HEK293 (cell line): ENCODE measurements around the gene SCAF1.

ENCODE experiments used
- CTCF ChIA-PET: fragments of 350-600 bp; formaldehyde crosslinking; extraction: SDS; loops from one replicate; lab custom pipeline; 2021; ENCODE audit warnings: antibody characterized with exemption; lab: Yijun Ruan, JAX
- POLR2A ChIA-PET: fragments of 300-600 bp; formaldehyde crosslinking; extraction: SDS; loops from one replicate; lab custom pipeline; 2020; ENCODE audit warnings: antibody characterized with exemption, inconsistent platforms; lab: Yijun Ruan, JAX
- H3K27ac ChIP-seq: fragments of 200-500 bp; sonication (Bioruptor generic); 2 replicates; pipeline ENCODE4 v1.5.1; 2014; ENCODE audit warnings: low read depth, low read length, control low read depth, inconsistent platforms; ENCODE audit errors: extremely low read depth
- H3K36me3 ChIP-seq, 2 experiments: fragments of 200-500 bp in 1 of 2; sonication (Bioruptor generic) in 1 of 2; 1 replicate in 1 of 2; 2 replicates in 1 of 2; pipeline ENCODE4 v1.5.1; 2014 to 2017; ENCODE audit warnings: inconsistent platforms in 2 of 2, low read length in 2 of 2; ENCODE audit not compliant: control insufficient read depth in 2 of 2, insufficient read depth in 1 of 2
- H3K4me1 ChIP-seq: fragments of 200-500 bp; sonication (Bioruptor generic); 2 replicates; pipeline ENCODE4 v1.5.1; 2014; ENCODE audit warnings: mild to moderate bottlenecking, low read length, inconsistent platforms; ENCODE audit not compliant: control insufficient read depth, insufficient read depth
- H3K4me3 ChIP-seq: 2 replicates; pipeline ENCODE4 v1.5.1; 2011; ENCODE audit warnings: low read depth, mild to moderate bottlenecking, control low read depth, low read length, moderate library complexity
- H3K9me3 ChIP-seq: fragments of 200-500 bp; sonication (Bioruptor generic); 2 replicates; pipeline ENCODE4 v1.5.1; 2014; ENCODE audit warnings: low read depth, low read length, inconsistent platforms; ENCODE audit not compliant: control insufficient read depth, insufficient read depth
- GLIS1 ChIP-seq: fragments of 450-650 bp; formaldehyde crosslinking; IDR thresholded peaks from 2 replicates; pipeline ENCODE4 v1.5.1; 2016; ENCODE audit warnings: missing biosample characterization, missing genetic modification characterization
- GLIS2 ChIP-seq: fragments of 450-650 bp; formaldehyde crosslinking; IDR thresholded peaks from 2 replicates; pipeline ENCODE4 v1.5.1; 2016; ENCODE audit warnings: missing biosample characterization, missing genetic modification characterization
- HOXC10 ChIP-seq: sonication (generic); formaldehyde crosslinking; IDR thresholded peaks from 2 replicates; pipeline ENCODE4 v1.8.1; 2023; ENCODE audit warnings: mild to moderate bottlenecking, missing genetic modification reagents
- KLF1 ChIP-seq: fragments of 450-650 bp; formaldehyde crosslinking; IDR thresholded peaks from 2 replicates; pipeline ENCODE4 v1.5.1; 2016; ENCODE audit warnings: missing biosample characterization, missing genetic modification characterization
- KLF10 ChIP-seq: fragments of 450-650 bp; IDR thresholded peaks from 2 replicates; pipeline ENCODE4 v1.5.1; 2018; ENCODE audit warnings: missing biosample characterization, mild to moderate bottlenecking, missing genetic modification characterization
- OVOL3 ChIP-seq: fragments of 450-650 bp; formaldehyde crosslinking; IDR thresholded peaks from 2 replicates; pipeline ENCODE4 v1.5.1; 2016; ENCODE audit warnings: missing biosample characterization, missing genetic modification characterization
- PATZ1 ChIP-seq: fragments of 450-650 bp; formaldehyde crosslinking; IDR thresholded peaks from 2 replicates; pipeline ENCODE4 v1.5.1; 2016; ENCODE audit warnings: missing biosample characterization, missing genetic modification characterization
- PRDM6 ChIP-seq: fragments of 450-650 bp; formaldehyde crosslinking; IDR thresholded peaks from 2 replicates; pipeline ENCODE4 v1.5.1; 2017; ENCODE audit warnings: missing biosample characterization, missing genetic modification characterization
- SP3 ChIP-seq: fragments of 450-650 bp; formaldehyde crosslinking; IDR thresholded peaks from 2 replicates; pipeline ENCODE4 v1.5.1; 2016; ENCODE audit warnings: missing biosample characterization, missing genetic modification characterization
- ZBTB10 ChIP-seq: fragments of 450-650 bp; formaldehyde crosslinking; IDR thresholded peaks from 2 replicates; pipeline ENCODE4 v1.5.1; 2016; ENCODE audit warnings: missing biosample characterization, missing genetic modification characterization
- ZBTB6 ChIP-seq: fragments of 450-650 bp; formaldehyde crosslinking; IDR thresholded peaks from 2 replicates; pipeline ENCODE4 v1.5.1; 2017; ENCODE audit warnings: missing biosample characterization, missing genetic modification characterization
- ZFHX2 ChIP-seq: fragments of 450-650 bp; formaldehyde crosslinking; conservative IDR thresholded peaks from 2 replicates; pipeline ENCODE4 v1.5.1; 2016; ENCODE audit warnings: missing biosample characterization, missing genetic modification characterization
- ZFP41 ChIP-seq: fragments of 450-650 bp; formaldehyde crosslinking; IDR thresholded peaks from 2 replicates; pipeline ENCODE4 v1.5.1; 2016; ENCODE audit warnings: missing biosample characterization, missing genetic modification characterization, borderline replicate concordance
- ZIC2 ChIP-seq: fragments of 450-650 bp; formaldehyde crosslinking; IDR thresholded peaks from 2 replicates; pipeline ENCODE4 v1.5.1; 2016; ENCODE audit warnings: missing biosample characterization, missing genetic modification characterization
- ZNF138 ChIP-seq: fragments of 450-650 bp; formaldehyde crosslinking; IDR thresholded peaks from 2 replicates; pipeline ENCODE4 v1.5.1; 2016; ENCODE audit warnings: missing biosample characterization, missing genetic modification characterization, borderline replicate concordance
- ZNF157 ChIP-seq: fragments of 450-650 bp; formaldehyde crosslinking; IDR thresholded peaks from 2 replicates; pipeline ENCODE4 v1.5.1; 2016; ENCODE audit warnings: missing biosample characterization, missing genetic modification characterization
- ZNF341 ChIP-seq: fragments of 450-650 bp; formaldehyde crosslinking; IDR thresholded peaks from 2 replicates; pipeline ENCODE4; 2016; ENCODE audit warnings: low read depth, missing biosample characterization, missing genetic modification characterization
- ZNF350 ChIP-seq: fragments of 450-650 bp; formaldehyde crosslinking; IDR thresholded peaks from 2 replicates; pipeline ENCODE4 v1.5.0; 2017; ENCODE audit warnings: missing biosample characterization, mild to moderate bottlenecking, missing genetic modification characterization
- ZNF501 ChIP-seq: fragments of 450-650 bp; formaldehyde crosslinking; IDR thresholded peaks from 2 replicates; pipeline ENCODE4 v1.5.1; 2016; ENCODE audit warnings: missing biosample characterization, missing genetic modification characterization
- ZNF529 ChIP-seq: fragments of 450-650 bp; formaldehyde crosslinking; IDR thresholded peaks from 2 replicates; pipeline ENCODE4 v1.5.1; 2017; ENCODE audit warnings: missing genetic modification characterization, missing biosample characterization; ENCODE audit not compliant: insufficient replicate concordance
- ZNF561 ChIP-seq: fragments of 450-650 bp; IDR thresholded peaks from 2 replicates; pipeline ENCODE4 v1.5.1; 2018; ENCODE audit warnings: missing biosample characterization, missing genetic modification characterization, borderline replicate concordance
- ZNF624 ChIP-seq: fragments of 450-650 bp; formaldehyde crosslinking; IDR thresholded peaks from 2 replicates; pipeline ENCODE4 v1.5.1; 2017; ENCODE audit warnings: missing biosample characterization, missing genetic modification characterization
- ZNF670 ChIP-seq: fragments of 450-650 bp; formaldehyde crosslinking; IDR thresholded peaks from 2 replicates; pipeline ENCODE4 v1.5.1; 2016; ENCODE audit warnings: missing biosample characterization, missing genetic modification characterization, low read depth
- ZNF785 ChIP-seq: fragments of 450-650 bp; formaldehyde crosslinking; IDR thresholded peaks from 2 replicates; pipeline ENCODE4 v1.5.1; 2016; ENCODE audit warnings: missing biosample characterization, missing genetic modification characterization
- ZSCAN18 ChIP-seq: fragments of 450-650 bp; formaldehyde crosslinking; IDR thresholded peaks from 2 replicates; pipeline ENCODE4 v1.5.1; 2016; ENCODE audit warnings: missing biosample characterization, missing genetic modification characterization

SCAF1 gene

GRCh38 chr19:49678985-49679770 is 37.2 kb downstream of the SCAF1 start (continued):
- TF ChIP-seq GLIS1 (tag by site-specific recombination) (peak; percentile 53), ZNF785 (no peak), ZNF529 (tag by site-specific recombination) (no peak), PRDM6 (no peak), KLF1 (tag by site-specific recombination) (peak; percentile 47), ZNF624 (tag by site-specific recombination) (no peak), KLF10 (tag by site-specific recombination) (peak; percentile 52; the same call in 1 of the 2 replicates), ZIC2 (tag by site-specific recombination) (no peak)

- peaks cover 37 to 39% of the 10 kb centered on the region in 2 experiments for H3K36me3 ChIP-seq
- POLR2A ChIA-PET: interaction anchor here (0.6 to 1.5 kb wide), 5 partner anchors 40 to 658 kb away, joined by 3 to 5 read pairs (median 3); partner anchors contain the start of gene RRAS
- H3K4me1 ChIP-seq: peaks cover 17% of the 10 kb centered on the region
- H3K27ac ChIP-seq: peak overlapping the region; percentile 52; the same call in 1 of the 2 replicates
- no peaks in the 10 kb centered on the region for H3K9me3 ChIP-seq
- no peak overlapping the region for H3K4me3 ChIP-seq
- CTCF ChIA-PET: interaction anchor here (0.6 to 1.2 kb wide), 12 partner anchors 10 to 231 kb away, joined by 3 to 8 read pairs (median 4); no protein-coding TSS in a partner anchor
- no peak for TF ChIP-seq OVOL3 (tag by site-specific recombination)
- TF ChIP-seq ZFP41 (tag by site-specific recombination): no peak
- no peak for TF ChIP-seq ZSCAN18 (tag by site-specific recombination)
- TF ChIP-seq ZBTB6 (tag by site-specific recombination): no peak
- 0 out of 2 replicates have a peak, but pooled peaks have one; percentile 4 for TF ChIP-seq GLIS1 (tag by site-specific recombination)
- no peak for TF ChIP-seq ZNF670
- no peak for TF ChIP-seq HOXC10 (CRISPR knock-in tag)
- no peak for TF ChIP-seq ZNF350 (tag by site-specific recombination)
- no peak for TF ChIP-seq ZNF501 (tag by site-specific recombination)
- peak; percentile 29 for TF ChIP-seq SP3
- no peak; the same call in 1 of the 2 replicates for TF ChIP-seq GLIS2 (tag by site-specific recombination)
- no peak for TF ChIP-seq ZFHX2 (tag by site-specific recombination)
- TF ChIP-seq ZNF561 (tag by site-specific recombination): no peak
- peak; percentile 93 for TF ChIP-seq ZBTB10
- TF ChIP-seq ZNF341 (tag by site-specific recombination): no peak
- TF ChIP-seq ZNF138 (tag by site-specific recombination): no peak
- no peak for TF ChIP-seq ZNF157 (tag by site-specific recombination)
- peak; percentile 71 for TF ChIP-seq PATZ1 (tag by site-specific recombination)
These were observed 37.9 kb downstream of the SCAF1 start for GRCh38 chr19:49679771-49680413.
